ENCODE results near the gene EPGN. TPM values are rescaled to one million over a fixed set of nuclear protein-coding genes. Genes with fewer than 3 reads are reported as not detected.

The EPGN gene
- total and polyA plus RNA-seq, 8 donors: 0.24 to 0.92 TPM; not detected in 6

DNA sequence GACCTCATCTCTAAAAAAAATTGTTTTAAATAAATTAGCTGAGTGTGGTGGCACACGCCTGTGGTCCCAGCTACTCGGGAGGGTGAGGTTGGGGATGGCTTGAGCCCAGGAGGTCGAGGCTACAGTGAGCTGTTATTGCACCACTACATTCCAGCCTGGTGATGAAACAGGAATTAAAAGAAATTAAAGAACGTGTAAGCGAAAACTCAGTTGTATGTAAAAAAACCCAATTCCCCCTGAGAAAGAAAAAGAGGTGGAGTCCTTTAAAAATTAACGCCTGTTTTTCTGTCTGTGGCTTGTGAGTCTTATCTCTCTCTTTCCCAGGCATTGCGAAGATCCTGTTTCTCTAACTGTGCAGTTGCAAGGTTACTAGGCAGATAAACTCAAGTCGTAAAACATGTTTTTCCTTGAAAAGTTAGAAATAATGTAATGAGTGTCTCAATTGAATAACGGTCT lies 22.1 kb downstream of the EPGN start:
- ATAC-seq (no peak), DNase-seq (no peak)
- Histone ChIP-seq H3K27ac (no peak overlapping the region), H3K36me3 (no peaks in the 10 kb centered on the region), H3K4me1 (no peaks in the 10 kb centered on the region), H3K4me3 (no peak overlapping the region), H3K27me3 (no peaks in the 10 kb centered on the region), H3K9me3 (no peaks in the 10 kb centered on the region)
- intact Hi-C loops (cut with DNase I): no loop called here
- TF ChIP-seq CTCF (IDR thresholded peaks at IDR 0.05): no peak

DNA sequence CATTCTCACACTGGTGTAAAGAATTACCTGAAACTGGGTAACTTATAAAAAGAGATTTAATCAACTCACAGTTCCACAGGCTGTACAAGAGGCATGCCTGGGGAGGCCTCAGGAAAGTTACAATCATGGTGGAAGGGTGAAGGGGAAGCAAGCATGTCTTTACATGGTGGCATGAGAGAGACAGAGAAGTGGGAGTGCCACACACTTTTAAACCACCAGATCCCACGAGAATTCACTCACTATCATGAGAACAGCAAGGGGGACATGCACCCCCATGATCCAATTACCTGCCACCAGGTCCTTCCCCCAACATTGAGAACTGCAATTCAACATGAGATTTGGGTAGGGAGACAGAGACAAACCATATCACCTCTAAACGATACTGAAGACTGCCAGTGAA lies 23.0 kb downstream of the EPGN start:
- TF ChIP-seq CTCF (IDR thresholded peaks at IDR 0.05): no peak
- no peak for ATAC-seq
- intact Hi-C loops (cut with DNase I): no loop called here

GRCh38 chr4:74331944-74332343 lies 23.7 kb downstream of the EPGN start:
- H3K4me1 ChIP-seq: no peaks in the 10 kb centered on the region
- no peaks in the 10 kb centered on the region for H3K36me3 ChIP-seq
- H3K9me3 ChIP-seq: no peaks in the 10 kb centered on the region
- no peaks in the 10 kb centered on the region for H3K27me3 ChIP-seq
- intact Hi-C loops (cut with DNase I): no loop called here
- H3K27ac ChIP-seq: no peak overlapping the region
- H3K4me3 ChIP-seq: no peak overlapping the region
- no peak for TF ChIP-seq CTCF (IDR thresholded peaks at IDR 0.05)
- DNase-seq (no peak), ATAC-seq (no peak)

More for the DNA sequence above, 23.0 kb downstream of the EPGN start:
- Histone ChIP-seq H3K27ac (no peak overlapping the region), H3K4me3 (no peak overlapping the region), H3K27me3 (no peaks in the 10 kb centered on the region), H3K4me1 (no peaks in the 10 kb centered on the region), H3K36me3 (no peaks in the 10 kb centered on the region), H3K9me3 (no peaks in the 10 kb centered on the region)
- no peak for DNase-seq

DNA sequence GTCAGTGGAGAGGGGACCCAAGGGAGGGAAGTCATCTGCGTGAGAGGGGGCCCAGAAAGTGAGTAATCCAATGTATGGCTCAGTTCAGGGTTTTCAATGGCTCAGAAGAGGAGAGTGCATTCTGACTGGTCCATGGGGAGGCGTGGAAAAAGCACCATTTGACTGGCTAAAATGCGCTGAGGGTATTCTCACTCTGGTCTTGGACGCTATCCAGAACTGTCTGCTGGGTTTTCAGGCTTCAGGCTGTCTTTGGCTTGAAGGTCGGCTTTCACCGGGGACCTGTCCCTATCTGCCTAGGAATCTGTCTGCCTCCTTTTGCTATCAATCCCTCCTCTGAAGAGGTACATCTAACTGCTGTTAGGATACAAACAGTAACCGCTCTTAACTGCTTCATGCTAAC lies 26.4 kb downstream of the EPGN start:
- no peak overlapping the region for H3K4me3 ChIP-seq
- H3K27me3 ChIP-seq: no peaks in the 10 kb centered on the region

DNA sequence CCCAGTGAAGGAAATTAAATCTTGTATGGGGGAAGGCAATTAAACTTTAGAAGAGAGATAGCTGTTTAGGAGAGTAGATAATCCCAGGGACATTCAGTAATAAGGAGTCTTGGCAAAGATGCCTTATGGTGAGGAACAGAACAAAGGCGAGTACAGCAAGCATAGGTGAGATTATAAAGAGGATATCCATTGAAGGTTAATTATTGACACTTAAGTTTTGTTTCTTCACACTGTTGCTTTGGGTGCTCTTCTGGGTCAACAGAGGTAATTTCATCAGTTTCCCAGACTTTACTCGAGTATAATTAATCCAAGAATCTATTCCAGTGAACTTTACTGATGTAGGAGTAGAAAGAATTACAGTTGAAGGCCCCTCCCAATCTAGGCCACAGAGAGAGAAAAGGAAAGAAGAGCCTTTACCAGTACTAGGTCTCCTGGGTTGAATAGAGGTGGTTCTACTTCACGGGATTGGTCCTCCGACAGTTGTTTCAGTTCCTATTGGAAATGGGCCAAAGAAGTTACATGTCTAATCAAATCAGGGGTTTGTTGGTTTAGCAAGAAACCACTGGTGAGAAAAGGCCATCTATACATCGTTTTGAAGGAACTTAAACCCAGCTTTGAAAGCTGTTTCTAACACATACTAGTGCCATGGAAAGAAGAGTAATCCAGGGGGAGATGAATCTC lies 27.2 kb downstream of the EPGN start:
- Histone ChIP-seq H3K36me3 (no peaks in the 10 kb centered on the region), H3K4me3 (no peak overlapping the region), H3K4me1 (peaks cover 0 to 8% of the 10 kb centered on the region in 2 donors), H3K27me3 (no peaks in the 10 kb centered on the region), H3K27ac (no peak overlapping the region), H3K9me3 (no peaks in the 10 kb centered on the region)
- no peak for ATAC-seq
- no peak for DNase-seq
- intact Hi-C loops (cut with DNase I): no loop called here
- TF ChIP-seq CTCF (IDR thresholded peaks at IDR 0.05): no peak

More for the DNA sequence above, 26.4 kb downstream of the EPGN start:
- no peaks in the 10 kb centered on the region for H3K36me3 ChIP-seq
- no peaks in the 10 kb centered on the region for H3K9me3 ChIP-seq
- H3K27ac ChIP-seq: no peak overlapping the region
- ATAC-seq (no peak), DNase-seq (no peak)
- TF ChIP-seq CTCF (IDR thresholded peaks at IDR 0.05): no peak
- intact Hi-C loops (cut with DNase I): no loop called here
- peaks cover 0 to 8% of the 10 kb centered on the region in 2 donors for H3K4me1 ChIP-seq

Measured in left lung (tissue), 10 donors.